Neutrophil (primary cell): Measurements from ENCODE around the gene FAM124A.

Experiments used
- H3K27ac ChIP-seq: fragments of 200-600 bp; sonication (generic); 2 replicates; pipeline ENCODE4 v1.5.1; 2016; ENCODE audit warnings: mild to moderate bottlenecking, moderate library complexity
- H3K27me3 ChIP-seq: fragments of 200-600 bp; sonication (generic); 2 replicates; pipeline ENCODE4 v1.6.0; 2016; ENCODE audit warnings: mild to moderate bottlenecking
- H3K36me3 ChIP-seq: fragments of 200-600 bp; sonication (generic); 2 replicates; pipeline ENCODE4 v1.5.1; 2017
- H3K4me1 ChIP-seq, 2 experiments: fragments of 200-600 bp in 1 of 2; sonication (generic) in 1 of 2; 1 replicate in 1 of 2; 2 replicates in 1 of 2; pipeline versions ENCODE4 v1.5.1 to v1.6.1; 2013 to 2016; ENCODE audit warnings: low read depth in 1 of 2, low read length in 1 of 2, mild to moderate bottlenecking in 1 of 2, moderate library complexity in 1 of 2; ENCODE audit not compliant: control insufficient read depth in 1 of 2, insufficient read depth in 1 of 2
- H3K4me3 ChIP-seq, 2 experiments: fragments of 200-600 bp in 1 of 2; sonication (generic) in 1 of 2; 1 replicate in 1 of 2; 2 replicates in 1 of 2; pipeline ENCODE4 v1.5.1; 2013 to 2016; ENCODE audit warnings: low read depth in 1 of 2, low read length in 1 of 2, mild to moderate bottlenecking in 1 of 2, moderate library complexity in 1 of 2
- H3K9me3 ChIP-seq: fragments of 200-600 bp; sonication (generic); 2 replicates; pipeline ENCODE4 v1.5.1; 2016
- CTCF ChIP-seq: fragments of 200-600 bp; sonication (generic); IDR thresholded peaks from 2 replicates; pipeline ENCODE4 v1.5.1; 2016; ENCODE audit warnings: antibody characterized with exemption

FAM124A gene

GRCh38 chr13:51236491-51236792 is 14.2 kb downstream of the FAM124A start:
- no peak for TF ChIP-seq CTCF
- peaks cover 11% of the 10 kb centered on the region for H3K27me3 ChIP-seq

GRCh38 chr13:51237386-51237785 is 15.2 kb downstream of the FAM124A start:
- H3K9me3 ChIP-seq, result no peaks in the 10 kb centered on the region
- H3K27ac ChIP-seq, result no peak overlapping the region
- H3K27me3 ChIP-seq, result peaks cover 1% of the 10 kb centered on the region
- no peaks in the 10 kb centered on the region for H3K36me3 ChIP-seq
- no peaks in the 10 kb centered on the region for H3K4me1 ChIP-seq
- no peak overlapping the region for H3K4me3 ChIP-seq
- TF ChIP-seq CTCF, result no peak

More at GRCh38 chr13:51236491-51236792, 14.2 kb downstream of the FAM124A start:
- no peak overlapping the region for H3K4me3 ChIP-seq
- H3K36me3 ChIP-seq, result no peaks in the 10 kb centered on the region
- H3K27ac ChIP-seq, result no peak overlapping the region
- no peaks in the 10 kb centered on the region for H3K9me3 ChIP-seq
- no peaks in the 10 kb centered on the region for H3K4me1 ChIP-seq

- no peak for TF ChIP-seq CTCF
These were observed 15.7 kb downstream of the FAM124A start for GRCh38 chr13:51237887-51238286.

GRCh38 chr13:51240178-51240577 is 18.0 kb downstream of the FAM124A start:
- TF ChIP-seq CTCF, result no peak
- Histone ChIP-seq H3K4me1 (no peaks in the 10 kb centered on the region), H3K4me3 (no peak overlapping the region), H3K36me3 (no peaks in the 10 kb centered on the region), H3K27ac (no peak overlapping the region), H3K27me3 (no peaks in the 10 kb centered on the region), H3K9me3 (no peaks in the 10 kb centered on the region)

More at GRCh38 chr13:51237887-51238286, 15.7 kb downstream of the FAM124A start:
- H3K4me3 ChIP-seq, result no peak overlapping the region
- no peaks in the 10 kb centered on the region for H3K27me3 ChIP-seq
- no peak overlapping the region for H3K27ac ChIP-seq
- H3K4me1 ChIP-seq, result no peaks in the 10 kb centered on the region
- H3K36me3 ChIP-seq, result no peaks in the 10 kb centered on the region
- H3K9me3 ChIP-seq, result no peaks in the 10 kb centered on the region

- Histone ChIP-seq H3K9me3 (no peaks in the 10 kb centered on the region), H3K4me3 (no peak overlapping the region), H3K27ac (no peak overlapping the region), H3K27me3 (no peaks in the 10 kb centered on the region), H3K36me3 (no peaks in the 10 kb centered on the region), H3K4me1 (no peaks in the 10 kb centered on the region)
- no peak for TF ChIP-seq CTCF
These were observed 18.8 kb downstream of the FAM124A start for GRCh38 chr13:51240958-51241357.

GRCh38 chr13:51241720-51242119 is 19.5 kb downstream of the FAM124A start:
- H3K36me3 ChIP-seq, result no peaks in the 10 kb centered on the region
- H3K27me3 ChIP-seq, result no peaks in the 10 kb centered on the region
- TF ChIP-seq CTCF, result no peak
- H3K4me1 ChIP-seq, result no peaks in the 10 kb centered on the region
- H3K9me3 ChIP-seq, result no peaks in the 10 kb centered on the region
- H3K27ac ChIP-seq, result no peak overlapping the region
- H3K4me3 ChIP-seq, result no peak overlapping the region
